22Rv1 (cell line): ENCODE measurements around the gene CFAP74.

Experiments used
- CTCF ChIP-seq: fragments of 450-650 bp; IDR thresholded peaks from 2 replicates; pipeline ENCODE4 v1.5.1; 2017; ENCODE audit warnings: mild to moderate bottlenecking
- ZFX ChIP-seq: fragments of 450-650 bp; IDR thresholded peaks from 2 replicates; pipeline ENCODE4 v1.6.1; 2017; ENCODE audit warnings: antibody characterized with exemption, borderline replicate concordance

- TF ChIP-seq CTCF = no peak
- TF ChIP-seq ZFX = no peak
Measured at GRCh38 chr1:1947493-1947892, 56.1 kb downstream of the CFAP74 start.
